Ishikawa (cell line): ENCODE measurements around the gene CHCHD5.

Source experiments
- CEBPB ChIP-seq: IDR thresholded peaks from 2 replicates; pipeline ENCODE4 v1.6.1; 2012
- CREB1 ChIP-seq: IDR thresholded peaks from 2 replicates; pipeline ENCODE4 v1.6.1; 2012; ENCODE audit warnings: low read depth
- EGR1 ChIP-seq: IDR thresholded peaks from 2 replicates; pipeline ENCODE4 v1.6.1; 2012
- EP300 ChIP-seq: IDR thresholded peaks from 2 replicates; pipeline ENCODE4 v1.6.1; 2012; ENCODE audit warnings: borderline replicate concordance
- FOXM1 ChIP-seq: IDR thresholded peaks from 2 replicates; pipeline ENCODE4 v1.6.1; 2012; ENCODE audit warnings: low read depth, borderline replicate concordance
- MAX ChIP-seq: IDR thresholded peaks from 2 replicates; pipeline ENCODE4 v1.6.1; 2012
- NFIC ChIP-seq: IDR thresholded peaks from 2 replicates; pipeline ENCODE4 v1.6.1; 2012
- RAD21 ChIP-seq: IDR thresholded peaks from 2 replicates; pipeline ENCODE4 v1.6.1; 2012; ENCODE audit warnings: low read depth
- TAF1 ChIP-seq: IDR thresholded peaks from 2 replicates; pipeline ENCODE4 v1.6.1; 2012; ENCODE audit warnings: low read depth, mild to moderate bottlenecking
- TCF12 ChIP-seq: IDR thresholded peaks from 2 replicates; pipeline ENCODE4 v1.6.1; 2012; ENCODE audit warnings: low read depth
- TEAD4 ChIP-seq: IDR thresholded peaks from 2 replicates; pipeline ENCODE4 v1.6.1; 2012
- YY1 ChIP-seq: IDR thresholded peaks from 2 replicates; pipeline ENCODE4 v1.6.1; 2012; ENCODE audit warnings: low read depth
- ZBTB7A ChIP-seq: IDR thresholded peaks from 2 replicates; pipeline ENCODE4 v1.6.1; 2012; ENCODE audit warnings: low read depth
- TF ChIP-seq, protein P1 (sequence below): IDR thresholded peaks from 2 replicates; pipeline ENCODE4 v1.6.1; 2012; ENCODE audit warnings: low read depth, mild to moderate bottlenecking
- TF ChIP-seq, protein P2 (sequence below): IDR thresholded peaks from 2 replicates; pipeline ENCODE4 v1.6.1; 2012

The CHCHD5 gene

DNA sequence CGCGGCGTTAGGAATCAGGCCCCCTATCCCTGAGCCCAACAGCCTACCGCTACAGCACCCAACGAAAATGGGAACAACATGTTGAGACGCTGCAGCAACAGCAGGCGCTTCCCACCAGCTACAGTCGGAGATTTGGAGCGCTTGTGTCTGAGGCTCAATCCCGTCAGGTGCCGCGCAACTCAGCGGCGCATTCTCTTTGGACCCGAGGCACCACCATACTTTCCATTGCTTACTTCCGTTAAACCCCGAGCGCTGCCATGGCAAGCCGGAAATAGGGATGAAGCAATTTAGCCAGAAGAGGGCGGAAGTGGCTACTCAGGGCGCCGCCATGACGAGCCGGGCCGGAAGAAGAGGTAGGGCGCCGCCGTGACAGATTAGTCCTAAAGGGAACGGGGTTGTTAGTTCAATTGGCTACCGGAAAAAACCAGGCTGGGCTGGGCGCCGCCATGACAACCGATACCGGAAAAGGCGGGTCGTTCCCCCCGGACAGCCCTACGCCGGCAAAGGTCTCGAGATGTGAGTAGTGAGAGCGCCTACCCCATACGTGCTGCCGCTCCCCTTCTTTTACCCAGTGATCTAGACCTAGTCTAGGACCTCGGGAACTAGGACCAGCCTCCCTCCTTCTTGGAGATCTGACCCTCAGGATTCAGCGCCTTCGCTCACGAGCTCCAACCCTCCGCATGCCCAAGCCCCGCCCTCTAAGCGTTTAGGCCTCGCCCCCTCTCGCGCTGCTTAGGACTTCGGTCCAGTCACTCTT, at the start of gene CHCHD5:
Gene CHCHD5, plus strand, starts transcription at position 476 of the 757 bp plus-strand sequence. Its CDS starts 39 bp downstream, at position 515.
- TF ChIP-seq EGR1 (peak; percentile 59), FOXM1 (no peak), EP300 (peak; percentile 31; the same call in 1 of the 2 replicates), TAF1 (peak; percentile 77), RAD21 (no peak), CEBPB (peak; percentile 96), TEAD4 (no peak), ZBTB7A (no peak), NFIC (0 out of 2 replicates have a peak, but pooled peaks have one; percentile 9), YY1 (peak; percentile 98), TCF12 (peak; percentile 35), MAX (peak; percentile 67)
- TF ChIP-seq, protein P1, sequence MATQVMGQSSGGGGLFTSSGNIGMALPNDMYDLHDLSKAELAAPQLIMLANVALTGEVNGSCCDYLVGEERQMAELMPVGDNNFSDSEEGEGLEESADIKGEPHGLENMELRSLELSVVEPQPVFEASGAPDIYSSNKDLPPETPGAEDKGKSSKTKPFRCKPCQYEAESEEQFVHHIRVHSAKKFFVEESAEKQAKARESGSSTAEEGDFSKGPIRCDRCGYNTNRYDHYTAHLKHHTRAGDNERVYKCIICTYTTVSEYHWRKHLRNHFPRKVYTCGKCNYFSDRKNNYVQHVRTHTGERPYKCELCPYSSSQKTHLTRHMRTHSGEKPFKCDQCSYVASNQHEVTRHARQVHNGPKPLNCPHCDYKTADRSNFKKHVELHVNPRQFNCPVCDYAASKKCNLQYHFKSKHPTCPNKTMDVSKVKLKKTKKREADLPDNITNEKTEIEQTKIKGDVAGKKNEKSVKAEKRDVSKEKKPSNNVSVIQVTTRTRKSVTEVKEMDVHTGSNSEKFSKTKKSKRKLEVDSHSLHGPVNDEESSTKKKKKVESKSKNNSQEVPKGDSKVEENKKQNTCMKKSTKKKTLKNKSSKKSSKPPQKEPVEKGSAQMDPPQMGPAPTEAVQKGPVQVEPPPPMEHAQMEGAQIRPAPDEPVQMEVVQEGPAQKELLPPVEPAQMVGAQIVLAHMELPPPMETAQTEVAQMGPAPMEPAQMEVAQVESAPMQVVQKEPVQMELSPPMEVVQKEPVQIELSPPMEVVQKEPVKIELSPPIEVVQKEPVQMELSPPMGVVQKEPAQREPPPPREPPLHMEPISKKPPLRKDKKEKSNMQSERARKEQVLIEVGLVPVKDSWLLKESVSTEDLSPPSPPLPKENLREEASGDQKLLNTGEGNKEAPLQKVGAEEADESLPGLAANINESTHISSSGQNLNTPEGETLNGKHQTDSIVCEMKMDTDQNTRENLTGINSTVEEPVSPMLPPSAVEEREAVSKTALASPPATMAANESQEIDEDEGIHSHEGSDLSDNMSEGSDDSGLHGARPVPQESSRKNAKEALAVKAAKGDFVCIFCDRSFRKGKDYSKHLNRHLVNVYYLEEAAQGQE, result no peak
- TF ChIP-seq, protein P2, sequence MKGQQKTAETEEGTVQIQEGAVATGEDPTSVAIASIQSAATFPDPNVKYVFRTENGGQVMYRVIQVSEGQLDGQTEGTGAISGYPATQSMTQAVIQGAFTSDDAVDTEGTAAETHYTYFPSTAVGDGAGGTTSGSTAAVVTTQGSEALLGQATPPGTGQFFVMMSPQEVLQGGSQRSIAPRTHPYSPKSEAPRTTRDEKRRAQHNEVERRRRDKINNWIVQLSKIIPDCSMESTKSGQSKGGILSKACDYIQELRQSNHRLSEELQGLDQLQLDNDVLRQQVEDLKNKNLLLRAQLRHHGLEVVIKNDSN, result 0 out of 2 replicates have a peak, but pooled peaks have one; percentile 20

- TF ChIP-seq TAF1 (no peak), CEBPB (no peak), CREB1 (no peak), EP300 (no peak), ZBTB7A (no peak), TCF12 (no peak), TEAD4 (no peak), FOXM1 (no peak), NFIC (no peak), EGR1 (no peak), MAX (no peak), RAD21 (no peak)
- TF ChIP-seq, protein P2, result no peak
These were observed 49.6 kb upstream of the CHCHD5 start for GRCh38 chr2:112534826-112535225.

DNA sequence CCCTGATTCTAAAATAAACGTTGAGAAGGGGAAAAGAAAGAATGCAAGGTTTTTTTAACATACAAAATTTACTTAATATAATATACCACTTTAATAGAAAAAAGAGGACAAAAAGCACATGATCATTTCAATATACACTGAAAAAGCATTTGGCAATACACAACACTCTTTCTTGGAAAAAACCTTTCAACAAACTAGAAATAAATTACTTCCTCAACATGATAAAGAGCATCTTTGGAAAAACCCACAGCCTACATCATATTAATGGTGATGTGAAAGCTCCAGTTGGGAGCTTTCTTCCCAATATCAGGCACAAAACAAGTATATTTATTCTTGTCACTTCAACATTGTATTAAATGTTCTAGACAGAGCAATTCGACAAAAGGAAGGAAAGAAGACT, 45.1 kb upstream of the CHCHD5 start:
- TF ChIP-seq YY1, result no peak
- no peak for TF ChIP-seq CEBPB
- no peak for TF ChIP-seq MAX

DNA sequence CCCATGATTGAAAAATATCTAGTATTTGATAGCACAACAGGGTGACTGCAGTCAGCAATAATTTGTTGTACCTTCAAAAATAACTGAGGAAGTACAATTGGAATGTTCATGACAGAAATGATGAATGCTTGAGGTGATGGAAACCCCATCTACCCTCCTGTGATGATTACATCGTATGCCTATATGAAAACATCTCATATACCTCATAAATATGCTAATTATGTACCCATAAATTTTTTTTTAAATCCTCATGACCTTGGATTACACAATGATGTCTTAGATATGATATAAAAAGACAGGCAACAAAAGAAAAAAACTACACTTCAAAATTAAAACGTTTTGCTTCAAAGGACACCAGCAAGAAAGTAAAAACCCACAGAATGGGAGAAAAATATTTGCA, 43.5 kb upstream of the CHCHD5 start:
- TF ChIP-seq, protein P1, result no peak
- TF ChIP-seq TAF1 (no peak), EGR1 (no peak), NFIC (no peak), MAX (no peak), EP300 (no peak), FOXM1 (no peak), CEBPB (no peak), TEAD4 (no peak), RAD21 (no peak), YY1 (no peak), CREB1 (no peak), TCF12 (no peak), ZBTB7A (no peak)
- TF ChIP-seq, protein P2, result no peak
